ENCODE measurements around the gene ASIC2. TPM values are rescaled to one million over a fixed set of nuclear protein-coding genes. Genes with fewer than 3 reads are reported as not detected.

Gene ASIC2
- total and polyA plus RNA-seq, 2 donors (not counting 1 experiment from before 2014, with no cell fraction given): not detected

GRCh38 chr17:33300241-33300640 lies 7.1 kb upstream of the ASIC2 start:
- no peak overlapping the region for H3K4me3 Mint-ChIP-seq
- H3K4me1 Mint-ChIP-seq: no peaks in the 10 kb centered on the region
- intact Hi-C loops (cut with micrococcal nuclease): no loop called here
- H4K20me1 ChIP-seq (ENCODE audit: control insufficient read depth, insufficient read depth, low read length, poor library complexity, severe bottlenecking): no peaks in the 10 kb centered on the region
- no peaks in the 10 kb centered on the region for H3K79me2 ChIP-seq (ENCODE audit: control insufficient read depth, insufficient read depth, low read length)
- H3K4me2 ChIP-seq (replicated peaks; ENCODE audit: low read depth, low read length, poor library complexity, severe bottlenecking): no peak overlapping the region
- no peak for TF ChIP-seq CTCF (IDR thresholded peaks at IDR 0.05)
- TF ChIP-seq EZH2 (IDR thresholded peaks at IDR 0.05; ENCODE audit: borderline replicate concordance, insufficient read depth, low read depth, low read length, poor library complexity, severe bottlenecking): no peak
- POLR2A ChIA-PET: no interaction called here
- H3K9me3 Mint-ChIP-seq (ENCODE audit: insufficient read depth): peaks cover 6% of the 10 kb centered on the region
- H3K36me3 ChIP-seq (replicated peaks in 1 of 2; ENCODE audit: control extremely low read depth in 1 of 2, control insufficient read depth in 1 of 2, extremely low read depth in 1 of 2, insufficient read depth in 2 of 2, low read length in 1 of 2): no peaks in the 10 kb centered on the region
- no peak for ATAC-seq (ENCODE audit: low read depth)
- no peak overlapping the region for H3K9ac ChIP-seq (ENCODE audit: low read length)
- no peak overlapping the region for H3K4me3 ChIP-seq (ENCODE audit: control extremely low read depth in 1 of 5, extremely low read depth in 1 of 5, insufficient read depth in 1 of 5, low read depth in 2 of 5, low read length in 4 of 5)
- DNase-seq: no peak
- no peak overlapping the region for H2AFZ ChIP-seq (ENCODE audit: insufficient read depth, low read depth, low read length, poor library complexity, severe bottlenecking)
- no peaks in the 10 kb centered on the region for H3K4me1 ChIP-seq (ENCODE audit: control insufficient read depth in 2 of 2, insufficient read depth in 2 of 2, low read length in 2 of 2)
- peaks cover 0 to 4% (median 0%) of the 10 kb centered on the region in 4 experiments for H3K27me3 ChIP-seq (replicated peaks in 1 of 4; ENCODE audit: control extremely low read depth in 1 of 4, control insufficient read depth in 3 of 4, insufficient read depth in 4 of 4, low read length in 3 of 4)
- no peak overlapping the region for H3K27ac ChIP-seq (ENCODE audit: low read length in 2 of 2)
- H3K27ac Mint-ChIP-seq: no peak overlapping the region
- H3K27me3 Mint-ChIP-seq: peaks cover 23% of the 10 kb centered on the region
- H3K9me3 ChIP-seq (ENCODE audit: control extremely low read depth in 1 of 3, control insufficient read depth in 2 of 3, insufficient read depth in 1 of 3, low read length in 2 of 3): no peaks in the 10 kb centered on the region
- CTCF ChIA-PET: no interaction called here

GRCh38 chr17:33299115-33299514 lies 6.0 kb upstream of the ASIC2 start:
- ChIA-PET CTCF (no interaction called here), POLR2A (no interaction called here)
- H3K27me3 Mint-ChIP-seq: peaks cover 30% of the 10 kb centered on the region
- H3K36me3 ChIP-seq (replicated peaks in 1 of 2; ENCODE audit: control extremely low read depth in 1 of 2, control insufficient read depth in 1 of 2, extremely low read depth in 1 of 2, insufficient read depth in 2 of 2, low read length in 1 of 2): no peaks in the 10 kb centered on the region
- WGBS (ENCODE audit: insufficient coverage): no CpG with 5 or more reads among the region's 2 CpGs
- no peak overlapping the region for H3K27ac ChIP-seq (ENCODE audit: low read length in 2 of 2)
- no peak overlapping the region for H3K9ac ChIP-seq (ENCODE audit: low read length)
- no peak for ATAC-seq (ENCODE audit: low read depth)
- H3K27ac Mint-ChIP-seq: no peak overlapping the region
- no peaks in the 10 kb centered on the region for H3K4me1 ChIP-seq (ENCODE audit: control insufficient read depth in 2 of 2, insufficient read depth in 2 of 2, low read length in 2 of 2)
- no peak overlapping the region for H3K4me2 ChIP-seq (replicated peaks; ENCODE audit: low read depth, low read length, poor library complexity, severe bottlenecking)
- no peak overlapping the region for H3K4me3 ChIP-seq (ENCODE audit: control extremely low read depth in 1 of 5, extremely low read depth in 1 of 5, insufficient read depth in 1 of 5, low read depth in 2 of 5, low read length in 4 of 5)
- DNase-seq: no peak
- peaks cover 6% of the 10 kb centered on the region for H3K9me3 Mint-ChIP-seq (ENCODE audit: insufficient read depth)
- peaks cover 0 to 11% (median 3%) of the 10 kb centered on the region in 4 experiments for H3K27me3 ChIP-seq (replicated peaks in 1 of 4; ENCODE audit: control extremely low read depth in 1 of 4, control insufficient read depth in 3 of 4, insufficient read depth in 4 of 4, low read length in 3 of 4)
- intact Hi-C loops (cut with micrococcal nuclease): no loop called here
- TF ChIP-seq CTCF (IDR thresholded peaks at IDR 0.05) (no peak), EZH2 (IDR thresholded peaks at IDR 0.05; ENCODE audit: borderline replicate concordance, insufficient read depth, low read depth, low read length, poor library complexity, severe bottlenecking) (no peak)
- H3K9me3 ChIP-seq (ENCODE audit: control extremely low read depth in 1 of 3, control insufficient read depth in 2 of 3, insufficient read depth in 1 of 3, low read length in 2 of 3): no peaks in the 10 kb centered on the region
- H4K20me1 ChIP-seq (ENCODE audit: control insufficient read depth, insufficient read depth, low read length, poor library complexity, severe bottlenecking): no peaks in the 10 kb centered on the region
- H3K79me2 ChIP-seq (ENCODE audit: control insufficient read depth, insufficient read depth, low read length): no peaks in the 10 kb centered on the region
- H3K4me1 Mint-ChIP-seq: peaks cover 2% of the 10 kb centered on the region
- no peak overlapping the region for H2AFZ ChIP-seq (ENCODE audit: insufficient read depth, low read depth, low read length, poor library complexity, severe bottlenecking)
- no peak overlapping the region for H3K4me3 Mint-ChIP-seq
